Retinal pigment epithelial cell (primary cell): Measurements from ENCODE around the gene CFAP77.

Experiments
- DNase-seq: peaks from one replicate; pipeline ENCODE4 v3.0.0-alpha.2; 2010; ENCODE audit warnings: low read depth
- H3K4me3 ChIP-seq: 2 replicates; pipeline ENCODE4 v1.5.1; 2011; ENCODE audit warnings: mild to moderate bottlenecking, low read length, control low read depth, moderate library complexity
- TF ChIP-seq, protein P1 (sequence below): conservative IDR thresholded peaks from 2 replicates; pipeline ENCODE4 v1.5.1; 2011; ENCODE audit warnings: low read depth, low read length, control low read depth, inconsistent platforms

Gene CFAP77

DNA sequence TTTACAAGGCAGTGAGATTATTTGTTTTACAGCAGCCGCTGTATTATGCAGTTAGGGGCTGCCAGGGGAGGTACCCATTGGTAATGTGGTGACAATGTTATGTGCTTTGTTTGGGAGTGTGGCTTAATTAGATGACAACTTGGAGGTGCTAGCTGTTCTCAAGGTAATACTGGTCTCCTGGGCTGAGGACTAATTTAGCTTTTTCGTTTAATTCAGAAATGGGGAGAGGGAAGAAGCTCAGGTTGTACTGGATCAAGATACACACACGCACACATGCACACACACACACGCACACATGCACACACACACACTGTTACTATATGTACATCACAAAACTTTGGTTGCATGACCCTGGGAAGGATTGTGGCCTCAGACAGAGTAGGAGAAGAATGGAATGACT lies 37.9 kb downstream of the CFAP77 start:
- H3K4me3 ChIP-seq = no peak overlapping the region
- TF ChIP-seq, protein P1, sequence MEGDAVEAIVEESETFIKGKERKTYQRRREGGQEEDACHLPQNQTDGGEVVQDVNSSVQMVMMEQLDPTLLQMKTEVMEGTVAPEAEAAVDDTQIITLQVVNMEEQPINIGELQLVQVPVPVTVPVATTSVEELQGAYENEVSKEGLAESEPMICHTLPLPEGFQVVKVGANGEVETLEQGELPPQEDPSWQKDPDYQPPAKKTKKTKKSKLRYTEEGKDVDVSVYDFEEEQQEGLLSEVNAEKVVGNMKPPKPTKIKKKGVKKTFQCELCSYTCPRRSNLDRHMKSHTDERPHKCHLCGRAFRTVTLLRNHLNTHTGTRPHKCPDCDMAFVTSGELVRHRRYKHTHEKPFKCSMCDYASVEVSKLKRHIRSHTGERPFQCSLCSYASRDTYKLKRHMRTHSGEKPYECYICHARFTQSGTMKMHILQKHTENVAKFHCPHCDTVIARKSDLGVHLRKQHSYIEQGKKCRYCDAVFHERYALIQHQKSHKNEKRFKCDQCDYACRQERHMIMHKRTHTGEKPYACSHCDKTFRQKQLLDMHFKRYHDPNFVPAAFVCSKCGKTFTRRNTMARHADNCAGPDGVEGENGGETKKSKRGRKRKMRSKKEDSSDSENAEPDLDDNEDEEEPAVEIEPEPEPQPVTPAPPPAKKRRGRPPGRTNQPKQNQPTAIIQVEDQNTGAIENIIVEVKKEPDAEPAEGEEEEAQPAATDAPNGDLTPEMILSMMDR = no peak
- DNase-seq = no peak

GRCh38 chr9:132451276-132451675 lies 41.3 kb downstream of the CFAP77 start:
- TF ChIP-seq, protein P1 = no peak
- no peak for DNase-seq
- no peak overlapping the region for H3K4me3 ChIP-seq

DNA sequence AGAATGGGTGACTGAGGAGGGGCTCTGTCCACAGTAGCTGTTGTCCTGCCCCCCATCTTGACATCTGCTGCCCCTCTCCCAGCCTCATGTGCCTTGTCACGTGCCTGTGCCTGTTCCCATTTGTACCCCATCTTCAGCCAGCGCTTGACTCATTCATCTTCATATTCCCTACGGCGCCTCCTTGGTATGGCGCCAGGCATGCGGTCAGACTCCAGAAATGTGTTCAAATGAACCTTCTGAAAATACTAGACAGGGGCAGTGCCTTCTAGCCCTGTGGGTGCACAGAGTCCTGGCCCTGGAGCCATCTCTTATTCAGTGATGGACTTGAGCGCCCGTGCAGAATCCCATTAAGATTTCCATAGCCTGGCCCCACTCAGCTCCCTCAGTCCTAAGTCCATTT lies 46.2 kb downstream of the CFAP77 start:
- DNase-seq = no peak
- no peak overlapping the region for H3K4me3 ChIP-seq
- TF ChIP-seq, protein P1 = no peak

DNA sequence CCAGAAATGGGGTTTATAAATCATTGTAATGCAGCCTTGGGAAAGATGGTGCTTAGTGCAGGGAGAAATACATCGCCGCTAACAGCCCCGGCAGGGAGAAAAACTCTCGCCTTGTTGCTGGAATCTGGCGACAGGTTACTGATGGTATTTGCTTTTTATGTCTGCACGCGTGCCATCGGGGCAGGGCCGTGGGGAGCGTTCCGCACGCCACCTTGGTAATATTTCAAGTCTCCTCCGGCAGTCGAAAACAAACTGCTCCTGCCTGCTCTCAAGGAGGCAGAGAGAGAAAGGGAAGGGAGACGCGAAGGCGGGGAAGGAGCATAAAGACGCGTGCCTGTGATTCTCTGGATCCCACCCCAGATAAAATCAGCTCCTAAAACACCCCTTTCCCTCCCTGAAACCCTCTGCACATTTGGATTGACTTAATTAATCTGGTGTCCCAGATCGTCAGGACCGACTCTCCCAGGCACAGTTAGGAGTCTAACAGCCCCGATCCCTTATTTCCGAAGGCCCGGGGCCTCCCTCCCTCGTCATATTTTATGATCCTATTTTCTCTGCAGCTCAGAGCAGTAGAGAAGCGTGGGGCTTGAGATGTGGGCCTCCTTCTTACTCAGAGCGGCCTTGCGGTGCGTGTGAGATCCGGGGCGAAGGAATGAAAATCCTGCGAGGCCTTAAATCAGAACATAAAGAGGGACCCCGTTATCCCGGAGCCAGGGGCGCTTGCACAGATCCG lies 47.7 kb downstream of the CFAP77 start:
- DNase-seq = no peak
- no peak overlapping the region for H3K4me3 ChIP-seq
- TF ChIP-seq, protein P1 = no peak

GRCh38 chr9:132458432-132458831 lies 48.4 kb downstream of the CFAP77 start:
- no peak for DNase-seq
- no peak overlapping the region for H3K4me3 ChIP-seq
- TF ChIP-seq, protein P1 = no peak

- DNase-seq = no peak
- TF ChIP-seq, protein P1 = no peak
- no peak overlapping the region for H3K4me3 ChIP-seq
Measured at GRCh38 chr9:132459661-132460060, 49.6 kb downstream of the CFAP77 start.

DNA sequence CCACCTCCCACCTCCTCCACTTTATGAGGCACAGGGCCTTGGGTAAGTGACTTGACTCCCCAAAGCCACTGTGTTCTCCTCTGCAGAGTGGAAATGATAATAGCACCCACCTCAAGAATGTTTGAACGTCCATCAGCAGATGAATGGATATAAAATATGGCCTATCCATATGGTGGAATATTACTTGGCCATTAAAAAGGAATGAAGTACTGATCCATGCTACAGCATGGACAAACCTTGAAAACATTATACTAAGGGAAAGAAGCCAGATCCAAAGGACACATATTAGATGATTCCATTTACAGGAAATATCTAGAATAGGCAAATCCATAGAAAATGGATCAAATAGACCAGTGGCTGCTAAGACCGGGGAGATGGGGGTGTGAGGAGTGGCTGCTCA lies 50.2 kb downstream of the CFAP77 start:
- TF ChIP-seq, protein P1 = no peak
- H3K4me3 ChIP-seq = no peak overlapping the region
- no peak for DNase-seq
